HepG2 (cell line): ENCODE data around the gene HMGN4. TPM values are rescaled to one million over a fixed set of nuclear protein-coding genes. Genes with fewer than 3 reads are reported as not detected.

Experiments used
- KDM1A ChIP-seq: IDR thresholded peaks from 2 replicates; pipeline ENCODE4 v1.6.1; 2016; ENCODE audit warnings: missing compliant biosample characterization
- TRIM24 ChIP-seq: sonication (generic); formaldehyde crosslinking; IDR thresholded peaks from 2 replicates; pipeline ENCODE4 v1.8.0; 2022; ENCODE audit warnings: mild to moderate bottlenecking, missing genetic modification reagents
- ZKSCAN5 ChIP-seq: sonication (generic); formaldehyde crosslinking; IDR thresholded peaks from 2 replicates; pipeline ENCODE4 v1.5.1; 2020; ENCODE audit warnings: mild to moderate bottlenecking, missing genetic modification reagents
- ZNF720 ChIP-seq: sonication (generic); formaldehyde crosslinking; IDR thresholded peaks from 2 replicates; pipeline ENCODE4 v1.4.0; 2020; ENCODE audit warnings: missing genetic modification reagents
- ZNF816 ChIP-seq: sonication (generic); formaldehyde crosslinking; IDR thresholded peaks from 2 replicates; pipeline ENCODE4 v1.8.0; 2022; ENCODE audit warnings: missing genetic modification reagents, mild to moderate bottlenecking, borderline replicate concordance
- polyA plus RNA-seq, 8 experiments: library from polyadenylated mRNA; depleted of rRNA in 3 of 8; stranded (reverse) in 7 of 8; unstranded in 1 of 8; fragments of >200 nt; fragmentation: Illumina TruSeq in 4 of 8; extraction: Trizol in 4 of 8; gene quantifications; 2 replicates each; pipeline versions ENCODE4 v1.2.1 to v1.2.3, GENCODE V29; 2011 to 2016; ENCODE audit warnings: low read depth in 4 of 8, missing spikeins in 1 of 8, mixed read lengths in 1 of 8; ENCODE audit not compliant: insufficient read depth in 1 of 8
- total RNA-seq, 5 experiments: library from RNA; depleted of rRNA; stranded (reverse); fragments of >200 nt; fragmentation: Illumina TruSeq; extraction: Trizol; gene quantifications; 2 replicates each; pipeline ENCODE4 v1.2.3, GENCODE V29; 2016; ENCODE audit warnings: low read depth in 1 of 5
- TF ChIP-seq, protein P1 (sequence below): IDR thresholded peaks from 2 replicates; pipeline ENCODE4 v1.6.1; 2012; ENCODE audit warnings: low read length, improper control_type of control experiment
- TF ChIP-seq, protein P2 (sequence below): sonication (generic); formaldehyde crosslinking; IDR thresholded peaks from 2 replicates; pipeline ENCODE4 v1.9.0; 2021; ENCODE audit warnings: mild to moderate bottlenecking, missing genetic modification reagents
- TF ChIP-seq, protein P3 (sequence below): IDR thresholded peaks from 2 replicates; pipeline ENCODE4 v1.6.1; 2016; ENCODE audit warnings: mild to moderate bottlenecking
- TF ChIP-seq, protein P4 (sequence below): sonication (generic); formaldehyde crosslinking; IDR thresholded peaks from 2 replicates; pipeline ENCODE4 v1.5.0; 2020; ENCODE audit warnings: mild to moderate bottlenecking, missing genetic modification reagents
- TF ChIP-seq, protein P5 (sequence below): sonication (generic); formaldehyde crosslinking; conservative IDR thresholded peaks from 2 replicates; pipeline ENCODE4 v1.4.0; 2020; ENCODE audit warnings: missing genetic modification reagents
- TF ChIP-seq, protein P6 (sequence below): sonication (generic); formaldehyde crosslinking; IDR thresholded peaks from 2 replicates; pipeline ENCODE4 v1.5.0; 2020; ENCODE audit warnings: missing genetic modification reagents

HMGN4 gene
- total and polyA plus RNA-seq, 2 of the 13 experiments (the other 11 are each of a cell fraction or from before 2014, with no cell fraction given): 39.9 to 52.1 TPM

DNA sequence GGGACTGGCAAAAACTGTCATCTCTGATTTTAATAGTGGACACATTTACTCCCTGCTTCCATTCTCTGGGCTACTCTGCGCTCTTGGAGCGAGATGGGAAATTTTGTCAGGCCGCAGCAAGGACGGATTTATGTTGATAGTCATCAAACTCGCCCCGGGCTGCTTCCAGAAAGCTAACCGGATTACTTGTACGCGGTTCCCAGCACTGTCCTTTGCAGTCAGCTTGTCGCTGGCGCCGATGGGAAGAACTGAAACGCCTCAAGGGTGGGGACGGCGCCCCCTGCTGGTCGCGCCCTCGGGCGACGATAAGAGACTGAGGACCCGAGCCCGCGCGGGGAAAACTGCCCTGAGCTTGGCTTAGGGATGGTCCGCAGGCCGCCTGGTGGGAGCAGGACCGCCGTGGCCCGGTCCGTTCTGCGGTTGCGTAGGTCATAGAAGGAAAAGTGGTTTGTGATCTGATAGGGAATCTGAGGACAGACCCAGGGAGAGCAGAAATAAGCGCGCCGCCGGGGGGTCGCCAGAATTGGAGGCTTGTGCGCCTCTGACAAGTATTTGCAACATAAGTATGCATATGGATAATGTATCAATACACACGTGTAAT, 57.6 kb downstream of the HMGN4 start (continued):
- TF ChIP-seq, protein P1, sequence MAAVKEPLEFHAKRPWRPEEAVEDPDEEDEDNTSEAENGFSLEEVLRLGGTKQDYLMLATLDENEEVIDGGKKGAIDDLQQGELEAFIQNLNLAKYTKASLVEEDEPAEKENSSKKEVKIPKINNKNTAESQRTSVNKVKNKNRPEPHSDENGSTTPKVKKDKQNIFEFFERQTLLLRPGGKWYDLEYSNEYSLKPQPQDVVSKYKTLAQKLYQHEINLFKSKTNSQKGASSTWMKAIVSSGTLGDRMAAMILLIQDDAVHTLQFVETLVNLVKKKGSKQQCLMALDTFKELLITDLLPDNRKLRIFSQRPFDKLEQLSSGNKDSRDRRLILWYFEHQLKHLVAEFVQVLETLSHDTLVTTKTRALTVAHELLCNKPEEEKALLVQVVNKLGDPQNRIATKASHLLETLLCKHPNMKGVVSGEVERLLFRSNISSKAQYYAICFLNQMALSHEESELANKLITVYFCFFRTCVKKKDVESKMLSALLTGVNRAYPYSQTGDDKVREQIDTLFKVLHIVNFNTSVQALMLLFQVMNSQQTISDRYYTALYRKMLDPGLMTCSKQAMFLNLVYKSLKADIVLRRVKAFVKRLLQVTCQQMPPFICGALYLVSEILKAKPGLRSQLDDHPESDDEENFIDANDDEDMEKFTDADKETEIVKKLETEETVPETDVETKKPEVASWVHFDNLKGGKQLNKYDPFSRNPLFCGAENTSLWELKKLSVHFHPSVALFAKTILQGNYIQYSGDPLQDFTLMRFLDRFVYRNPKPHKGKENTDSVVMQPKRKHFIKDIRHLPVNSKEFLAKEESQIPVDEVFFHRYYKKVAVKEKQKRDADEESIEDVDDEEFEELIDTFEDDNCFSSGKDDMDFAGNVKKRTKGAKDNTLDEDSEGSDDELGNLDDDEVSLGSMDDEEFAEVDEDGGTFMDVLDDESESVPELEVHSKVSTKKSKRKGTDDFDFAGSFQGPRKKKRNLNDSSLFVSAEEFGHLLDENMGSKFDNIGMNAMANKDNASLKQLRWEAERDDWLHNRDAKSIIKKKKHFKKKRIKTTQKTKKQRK: no peak
- TF ChIP-seq ZNF720 (CRISPR knock-in tag) (no peak), TRIM24 (CRISPR knock-in tag) (no peak), ZKSCAN5 (CRISPR knock-in tag) (no peak), ZNF816 (CRISPR knock-in tag) (peak; percentile 63), KDM1A (CRISPR knock-in tag) (peak; percentile 89)
- TF ChIP-seq, protein P2, sequence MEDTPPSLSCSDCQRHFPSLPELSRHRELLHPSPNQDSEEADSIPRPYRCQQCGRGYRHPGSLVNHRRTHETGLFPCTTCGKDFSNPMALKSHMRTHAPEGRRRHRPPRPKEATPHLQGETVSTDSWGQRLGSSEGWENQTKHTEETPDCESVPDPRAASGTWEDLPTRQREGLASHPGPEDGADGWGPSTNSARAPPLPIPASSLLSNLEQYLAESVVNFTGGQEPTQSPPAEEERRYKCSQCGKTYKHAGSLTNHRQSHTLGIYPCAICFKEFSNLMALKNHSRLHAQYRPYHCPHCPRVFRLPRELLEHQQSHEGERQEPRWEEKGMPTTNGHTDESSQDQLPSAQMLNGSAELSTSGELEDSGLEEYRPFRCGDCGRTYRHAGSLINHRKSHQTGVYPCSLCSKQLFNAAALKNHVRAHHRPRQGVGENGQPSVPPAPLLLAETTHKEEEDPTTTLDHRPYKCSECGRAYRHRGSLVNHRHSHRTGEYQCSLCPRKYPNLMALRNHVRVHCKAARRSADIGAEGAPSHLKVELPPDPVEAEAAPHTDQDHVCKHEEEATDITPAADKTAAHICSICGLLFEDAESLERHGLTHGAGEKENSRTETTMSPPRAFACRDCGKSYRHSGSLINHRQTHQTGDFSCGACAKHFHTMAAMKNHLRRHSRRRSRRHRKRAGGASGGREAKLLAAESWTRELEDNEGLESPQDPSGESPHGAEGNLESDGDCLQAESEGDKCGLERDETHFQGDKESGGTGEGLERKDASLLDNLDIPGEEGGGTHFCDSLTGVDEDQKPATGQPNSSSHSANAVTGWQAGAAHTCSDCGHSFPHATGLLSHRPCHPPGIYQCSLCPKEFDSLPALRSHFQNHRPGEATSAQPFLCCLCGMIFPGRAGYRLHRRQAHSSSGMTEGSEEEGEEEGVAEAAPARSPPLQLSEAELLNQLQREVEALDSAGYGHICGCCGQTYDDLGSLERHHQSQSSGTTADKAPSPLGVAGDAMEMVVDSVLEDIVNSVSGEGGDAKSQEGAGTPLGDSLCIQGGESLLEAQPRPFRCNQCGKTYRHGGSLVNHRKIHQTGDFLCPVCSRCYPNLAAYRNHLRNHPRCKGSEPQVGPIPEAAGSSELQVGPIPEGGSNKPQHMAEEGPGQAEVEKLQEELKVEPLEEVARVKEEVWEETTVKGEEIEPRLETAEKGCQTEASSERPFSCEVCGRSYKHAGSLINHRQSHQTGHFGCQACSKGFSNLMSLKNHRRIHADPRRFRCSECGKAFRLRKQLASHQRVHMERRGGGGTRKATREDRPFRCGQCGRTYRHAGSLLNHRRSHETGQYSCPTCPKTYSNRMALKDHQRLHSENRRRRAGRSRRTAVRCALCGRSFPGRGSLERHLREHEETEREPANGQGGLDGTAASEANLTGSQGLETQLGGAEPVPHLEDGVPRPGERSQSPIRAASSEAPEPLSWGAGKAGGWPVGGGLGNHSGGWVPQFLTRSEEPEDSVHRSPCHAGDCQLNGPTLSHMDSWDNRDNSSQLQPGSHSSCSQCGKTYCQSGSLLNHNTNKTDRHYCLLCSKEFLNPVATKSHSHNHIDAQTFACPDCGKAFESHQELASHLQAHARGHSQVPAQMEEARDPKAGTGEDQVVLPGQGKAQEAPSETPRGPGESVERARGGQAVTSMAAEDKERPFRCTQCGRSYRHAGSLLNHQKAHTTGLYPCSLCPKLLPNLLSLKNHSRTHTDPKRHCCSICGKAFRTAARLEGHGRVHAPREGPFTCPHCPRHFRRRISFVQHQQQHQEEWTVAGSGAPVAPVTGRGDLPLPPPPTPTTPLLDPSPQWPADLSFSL (CRISPR knock-in tag): no peak
- TF ChIP-seq, protein P3, sequence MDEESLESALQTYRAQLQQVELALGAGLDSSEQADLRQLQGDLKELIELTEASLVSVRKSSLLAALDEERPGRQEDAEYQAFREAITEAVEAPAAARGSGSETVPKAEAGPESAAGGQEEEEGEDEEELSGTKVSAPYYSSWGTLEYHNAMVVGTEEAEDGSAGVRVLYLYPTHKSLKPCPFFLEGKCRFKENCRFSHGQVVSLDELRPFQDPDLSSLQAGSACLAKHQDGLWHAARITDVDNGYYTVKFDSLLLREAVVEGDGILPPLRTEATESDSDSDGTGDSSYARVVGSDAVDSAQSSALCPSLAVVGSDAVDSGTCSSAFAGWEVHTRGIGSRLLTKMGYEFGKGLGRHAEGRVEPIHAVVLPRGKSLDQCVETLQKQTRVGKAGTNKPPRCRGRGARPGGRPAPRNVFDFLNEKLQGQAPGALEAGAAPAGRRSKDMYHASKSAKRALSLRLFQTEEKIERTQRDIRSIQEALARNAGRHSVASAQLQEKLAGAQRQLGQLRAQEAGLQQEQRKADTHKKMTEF (CRISPR knock-in tag): peak; percentile 68; the same call in 1 of the 2 replicates
- TF ChIP-seq, protein P4, sequence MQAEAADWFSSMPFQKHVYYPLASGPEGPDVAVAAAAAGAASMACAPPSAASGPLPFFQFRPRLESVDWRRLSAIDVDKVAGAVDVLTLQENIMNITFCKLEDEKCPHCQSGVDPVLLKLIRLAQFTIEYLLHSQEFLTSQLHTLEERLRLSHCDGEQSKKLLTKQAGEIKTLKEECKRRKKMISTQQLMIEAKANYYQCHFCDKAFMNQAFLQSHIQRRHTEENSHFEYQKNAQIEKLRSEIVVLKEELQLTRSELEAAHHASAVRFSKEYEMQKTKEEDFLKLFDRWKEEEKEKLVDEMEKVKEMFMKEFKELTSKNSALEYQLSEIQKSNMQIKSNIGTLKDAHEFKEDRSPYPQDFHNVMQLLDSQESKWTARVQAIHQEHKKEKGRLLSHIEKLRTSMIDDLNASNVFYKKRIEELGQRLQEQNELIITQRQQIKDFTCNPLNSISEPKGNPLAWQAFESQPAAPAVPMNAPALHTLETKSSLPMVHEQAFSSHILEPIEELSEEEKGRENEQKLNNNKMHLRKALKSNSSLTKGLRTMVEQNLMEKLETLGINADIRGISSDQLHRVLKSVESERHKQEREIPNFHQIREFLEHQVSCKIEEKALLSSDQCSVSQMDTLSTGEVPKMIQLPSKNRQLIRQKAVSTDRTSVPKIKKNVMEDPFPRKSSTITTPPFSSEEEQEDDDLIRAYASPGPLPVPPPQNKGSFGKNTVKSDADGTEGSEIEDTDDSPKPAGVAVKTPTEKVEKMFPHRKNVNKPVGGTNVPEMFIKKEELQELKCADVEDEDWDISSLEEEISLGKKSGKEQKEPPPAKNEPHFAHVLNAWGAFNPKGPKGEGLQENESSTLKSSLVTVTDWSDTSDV (CRISPR knock-in tag): no peak
- TF ChIP-seq, protein P5, sequence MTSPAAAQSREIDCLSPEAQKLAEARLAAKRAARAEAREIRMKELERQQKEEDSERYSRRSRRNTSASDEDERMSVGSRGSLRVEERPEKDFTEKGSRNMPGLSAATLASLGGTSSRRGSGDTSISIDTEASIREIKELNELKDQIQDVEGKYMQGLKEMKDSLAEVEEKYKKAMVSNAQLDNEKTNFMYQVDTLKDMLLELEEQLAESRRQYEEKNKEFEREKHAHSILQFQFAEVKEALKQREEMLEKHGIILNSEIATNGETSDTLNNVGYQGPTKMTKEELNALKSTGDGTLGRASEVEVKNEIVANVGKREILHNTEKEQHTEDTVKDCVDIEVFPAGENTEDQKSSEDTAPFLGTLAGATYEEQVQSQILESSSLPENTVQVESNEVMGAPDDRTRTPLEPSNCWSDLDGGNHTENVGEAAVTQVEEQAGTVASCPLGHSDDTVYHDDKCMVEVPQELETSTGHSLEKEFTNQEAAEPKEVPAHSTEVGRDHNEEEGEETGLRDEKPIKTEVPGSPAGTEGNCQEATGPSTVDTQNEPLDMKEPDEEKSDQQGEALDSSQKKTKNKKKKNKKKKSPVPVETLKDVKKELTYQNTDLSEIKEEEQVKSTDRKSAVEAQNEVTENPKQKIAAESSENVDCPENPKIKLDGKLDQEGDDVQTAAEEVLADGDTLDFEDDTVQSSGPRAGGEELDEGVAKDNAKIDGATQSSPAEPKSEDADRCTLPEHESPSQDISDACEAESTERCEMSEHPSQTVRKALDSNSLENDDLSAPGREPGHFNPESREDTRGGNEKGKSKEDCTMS: no peak
- TF ChIP-seq, protein P6, sequence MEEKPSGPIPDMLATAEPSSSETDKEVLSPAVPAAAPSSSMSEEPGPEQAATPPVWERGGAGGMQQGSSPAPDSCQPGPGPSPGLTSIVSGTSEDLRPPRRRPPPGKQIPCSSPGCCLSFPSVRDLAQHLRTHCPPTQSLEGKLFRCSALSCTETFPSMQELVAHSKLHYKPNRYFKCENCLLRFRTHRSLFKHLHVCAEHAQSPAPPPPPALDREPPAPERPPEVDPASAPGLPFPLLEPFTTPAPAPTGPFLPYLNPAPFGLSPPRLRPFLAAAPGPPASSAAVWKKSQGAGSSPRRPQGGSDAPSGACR (CRISPR knock-in tag): no peak
